Measurements from ENCODE around the gene GNB1.

Gene GNB1

GRCh38 chr1:1929102-1929638, 38.3 kb upstream of the GNB1 start:
- TF ChIP-seq USF1 (IDR thresholded peaks at IDR 0.05), result no peak
- no peak for TF ChIP-seq EP300 (IDR thresholded peaks at IDR 0.05; ENCODE audit: borderline replicate concordance)
- TF ChIP-seq TAF1 (IDR thresholded peaks at IDR 0.05; ENCODE audit: low read depth), result no peak
- no peak for TF ChIP-seq MAX (IDR thresholded peaks at IDR 0.05)
- no peak for TF ChIP-seq RAD21 (IDR thresholded peaks at IDR 0.05; ENCODE audit: low read depth)
- TF ChIP-seq TEAD4 (IDR thresholded peaks at IDR 0.05), result no peak
- TF ChIP-seq ZBTB7A (IDR thresholded peaks at IDR 0.05; ENCODE audit: low read depth), result no peak
- no peak for TF ChIP-seq TCF12 (IDR thresholded peaks at IDR 0.05; ENCODE audit: low read depth)

GRCh38 chr1:1928231-1929101, 37.6 kb upstream of the GNB1 start:
- TF ChIP-seq YY1 (IDR thresholded peaks at IDR 0.05; ENCODE audit: low read depth) (no peak), NFIC (IDR thresholded peaks at IDR 0.05) (peak; percentile 55)

- TF ChIP-seq REST (IDR thresholded peaks at IDR 0.05; ENCODE audit: low read depth) (no peak), CREB1 (IDR thresholded peaks at IDR 0.05; ENCODE audit: low read depth) (no peak), YY1 (IDR thresholded peaks at IDR 0.05; ENCODE audit: low read depth) (no peak), EGR1 (IDR thresholded peaks at IDR 0.05) (no peak), NFIC (IDR thresholded peaks at IDR 0.05) (no peak), RAD21 (IDR thresholded peaks at IDR 0.05; ENCODE audit: low read depth) (no peak), CEBPB (IDR thresholded peaks at IDR 0.05) (no peak), ZBTB7A (IDR thresholded peaks at IDR 0.05; ENCODE audit: low read depth) (no peak), TCF12 (IDR thresholded peaks at IDR 0.05; ENCODE audit: low read depth) (no peak), FOXM1 (IDR thresholded peaks at IDR 0.05; ENCODE audit: borderline replicate concordance, low read depth) (no peak), EP300 (IDR thresholded peaks at IDR 0.05; ENCODE audit: borderline replicate concordance) (no peak), TAF1 (IDR thresholded peaks at IDR 0.05; ENCODE audit: low read depth) (no peak), TEAD4 (IDR thresholded peaks at IDR 0.05) (no peak), USF1 (IDR thresholded peaks at IDR 0.05) (no peak), MAX (IDR thresholded peaks at IDR 0.05) (no peak)
Measured at GRCh38 chr1:1927751-1928150, 36.9 kb upstream of the GNB1 start.

GRCh38 chr1:1926886-1927660, 36.2 kb upstream of the GNB1 start:
- TF ChIP-seq USF1 (IDR thresholded peaks at IDR 0.05) (no peak), FOXM1 (IDR thresholded peaks at IDR 0.05; ENCODE audit: borderline replicate concordance, low read depth) (no peak), REST (IDR thresholded peaks at IDR 0.05; ENCODE audit: low read depth) (no peak), CEBPB (IDR thresholded peaks at IDR 0.05) (no peak)

GRCh38 chr1:1926346-1926811, 35.5 kb upstream of the GNB1 start:
- TF ChIP-seq YY1 (IDR thresholded peaks at IDR 0.05; ENCODE audit: low read depth) (no peak), CEBPB (IDR thresholded peaks at IDR 0.05) (no peak), NFIC (IDR thresholded peaks at IDR 0.05) (no peak), USF1 (IDR thresholded peaks at IDR 0.05) (no peak), EGR1 (IDR thresholded peaks at IDR 0.05) (no peak), TCF12 (IDR thresholded peaks at IDR 0.05; ENCODE audit: low read depth) (no peak), FOXM1 (IDR thresholded peaks at IDR 0.05; ENCODE audit: borderline replicate concordance, low read depth) (no peak), TAF1 (IDR thresholded peaks at IDR 0.05; ENCODE audit: low read depth) (no peak)
